Astrocyte of the cerebellum (primary cell): ENCODE data around the gene ORC3.
"Not testable (repeated sequence)": the region's sequence is repeated elsewhere in the genome, so short reads cannot be mapped to it uniquely, and the experiment has no call there.

ENCODE experiments used
- DNase-seq: peaks from one replicate; pipeline ENCODE4 v3.0.0-alpha.2; 2011; ENCODE audit warnings: low read depth
- H3K4me3 ChIP-seq: 2 replicates; pipeline ENCODE4 v1.5.1; 2011; ENCODE audit warnings: mild to moderate bottlenecking, low read depth, low read length, moderate library complexity
- CTCF ChIP-seq: IDR thresholded peaks from 2 replicates; pipeline ENCODE4 v1.5.1; 2012; ENCODE audit warnings: low read length, low read depth, moderate library complexity, mild to moderate bottlenecking; ENCODE audit errors: missing control alignments
- in situ Hi-C: cut with HindIII; loops from 2 replicates; pipeline ENCODE4 v1.10.0; 2017; ENCODE audit warnings: low sequenced_read_pairs

Gene ORC3

GRCh38 chr6:87701676-87702588, 112.0 kb downstream of the ORC3 start, which contains the start of gene AKIRIN2:
Gene AKIRIN2, minus strand, starts transcription at chr6:87702233. Its CDS starts 549 bp downstream, at chr6:87701684.
- in situ Hi-C loops = no loop called here
- DNase-seq = peak; percentile 100
- H3K4me3 ChIP-seq = peak within 1 kb of the TSS; percentile 97
- no peak for TF ChIP-seq CTCF

GRCh38 chr6:87702589-87702945, 112.6 kb downstream of the ORC3 start:
- no peak for DNase-seq
- no peak for TF ChIP-seq CTCF
- H3K4me3 ChIP-seq = peak overlapping the region; percentile 97
- in situ Hi-C loops = no loop called here

- H3K4me3 ChIP-seq = peak overlapping the region; percentile 97
- DNase-seq, in situ Hi-C loops: not testable (repeated sequence)
Measured at GRCh38 chr6:87703039-87703438, 113.1 kb downstream of the ORC3 start.

- DNase-seq = no peak
- in situ Hi-C loops = no loop called here
- no peak for TF ChIP-seq CTCF
- no peak overlapping the region for H3K4me3 ChIP-seq
Measured at GRCh38 chr6:87705070-87705691, 115.2 kb downstream of the ORC3 start.

GRCh38 chr6:87706187-87706966, 116.4 kb downstream of the ORC3 start:
- in situ Hi-C loops = no loop called here
- no peak for DNase-seq
- TF ChIP-seq CTCF = no peak
- no peak overlapping the region for H3K4me3 ChIP-seq

- DNase-seq, H3K4me3 ChIP-seq, in situ Hi-C loops: not testable (repeated sequence)
Measured at GRCh38 chr6:87708581-87709427, 118.9 kb downstream of the ORC3 start.

GRCh38 chr6:87710090-87710489, 120.2 kb downstream of the ORC3 start:
- H3K4me3 ChIP-seq = no peak overlapping the region
- in situ Hi-C loops = no loop called here
- no peak for DNase-seq
- no peak for TF ChIP-seq CTCF

- DNase-seq, in situ Hi-C loops, H3K4me3 ChIP-seq: not testable (repeated sequence)
Measured at GRCh38 chr6:87712713-87713112, 122.8 kb downstream of the ORC3 start.
